Liver (tissue), 9 donors: ENCODE measurements around the gene ATP10B. TPM values are rescaled to one million over a fixed set of nuclear protein-coding genes. Genes with fewer than 3 reads are reported as not detected.

Source experiments
- DNase-seq: peaks from one replicate; pipeline ENCODE4 v3.0.0-alpha.2; 2017; ENCODE audit warnings: low spot score
- H3K27ac ChIP-seq, 2 donors: one replicate each; pipeline ENCODE4 v1.7.0; 2013; ENCODE audit warnings: inconsistent platforms in 2 of 2, low read length in 2 of 2, control low read depth in 1 of 2, low read depth in 1 of 2, mild to moderate bottlenecking in 1 of 2
- H3K27me3 ChIP-seq, 4 donors: one replicate each; pipeline versions ENCODE4 v1.6.1 to v1.7.0; 2013; ENCODE audit warnings: low read length in 3 of 4, inconsistent platforms in 1 of 4, mild to moderate bottlenecking in 1 of 4, moderate library complexity in 1 of 4; ENCODE audit not compliant: control insufficient read depth in 4 of 4, insufficient read depth in 4 of 4
- H3K36me3 ChIP-seq, 4 donors: one replicate each; pipeline versions ENCODE4 v1.6.1 to v1.7.0; 2013; ENCODE audit warnings: low read length in 3 of 4, mild to moderate bottlenecking in 3 of 4, low read depth in 1 of 4, moderate library complexity in 1 of 4; ENCODE audit not compliant: control insufficient read depth in 4 of 4, insufficient read depth in 3 of 4
- H3K4me1 ChIP-seq, 4 donors: one replicate each; pipeline versions ENCODE4 v1.6.1 to v1.7.0; 2013; ENCODE audit warnings: low read length in 3 of 4, mild to moderate bottlenecking in 3 of 4, moderate library complexity in 1 of 4; ENCODE audit not compliant: control insufficient read depth in 4 of 4, insufficient read depth in 4 of 4
- H3K4me3 ChIP-seq, 3 donors: one replicate each; pipeline versions ENCODE4 v1.6.1 to v1.7.0; 2013; ENCODE audit warnings: low read length in 3 of 3, control low read depth in 1 of 3, low read depth in 1 of 3, mild to moderate bottlenecking in 1 of 3
- H3K9ac ChIP-seq, 2 donors: one replicate each; pipeline ENCODE4 v1.7.0; 2013; ENCODE audit warnings: low read length in 2 of 2, mild to moderate bottlenecking in 2 of 2, moderate library complexity in 2 of 2, control low read depth in 1 of 2, low read depth in 1 of 2
- H3K9me3 ChIP-seq, 4 donors: one replicate each; pipeline versions ENCODE4 v1.6.1 to v1.7.0; 2013; ENCODE audit warnings: low read length in 3 of 4; ENCODE audit not compliant: control insufficient read depth in 4 of 4
- EGR1 ChIP-seq, 2 donors: IDR thresholded peaks; 2 replicates each; pipeline ENCODE4 v1.6.1; 2016 to 2018; ENCODE audit warnings: antibody characterized with exemption in 2 of 2, low read depth in 2 of 2
- FOXA1 ChIP-seq: IDR thresholded peaks from 2 replicates; pipeline ENCODE4 v1.6.1; 2016; ENCODE audit warnings: antibody characterized with exemption
- FOXA2 ChIP-seq: IDR thresholded peaks from 2 replicates; pipeline ENCODE4 v1.6.1; 2016; ENCODE audit warnings: antibody characterized with exemption
- GABPA ChIP-seq, 2 donors: IDR thresholded peaks in 1 of 2; conservative IDR thresholded peaks in 1 of 2; 2 replicates each; pipeline ENCODE4 v1.6.1; 2016; ENCODE audit warnings: antibody characterized with exemption in 2 of 2, mild to moderate bottlenecking in 1 of 2, moderate library complexity in 1 of 2
- HNF4A ChIP-seq, 2 donors: conservative IDR thresholded peaks; 2 replicates each; pipeline ENCODE4 v1.6.1; 2016; ENCODE audit warnings: antibody characterized with exemption in 2 of 2, mild to moderate bottlenecking in 2 of 2
- HNF4G ChIP-seq: IDR thresholded peaks from 2 replicates; pipeline ENCODE4 v1.6.1; 2016; ENCODE audit warnings: antibody characterized with exemption
- JUND ChIP-seq, 2 donors: IDR thresholded peaks; 2 replicates each; pipeline ENCODE4 v1.6.1; 2016; ENCODE audit warnings: antibody characterized with exemption in 2 of 2
- MAX ChIP-seq: IDR thresholded peaks from 2 replicates; pipeline ENCODE4 v1.6.1; 2016; ENCODE audit warnings: antibody characterized with exemption
- NR2F2 ChIP-seq: IDR thresholded peaks from 2 replicates; pipeline ENCODE4 v1.6.1; 2016; ENCODE audit warnings: antibody characterized with exemption
- RAD21 ChIP-seq, 2 donors: IDR thresholded peaks; 2 replicates each; pipeline ENCODE4 v1.6.1; 2016; ENCODE audit warnings: antibody characterized with exemption in 2 of 2, mild to moderate bottlenecking in 2 of 2
- REST ChIP-seq: IDR thresholded peaks from 2 replicates; pipeline ENCODE4 v1.6.1; 2016; ENCODE audit warnings: antibody characterized with exemption, mild to moderate bottlenecking
- RXRA ChIP-seq, 2 donors: IDR thresholded peaks; 2 replicates each; pipeline ENCODE4 v1.6.1; 2017 to 2018; ENCODE audit warnings: antibody characterized with exemption in 2 of 2, mild to moderate bottlenecking in 1 of 2
- SP1 ChIP-seq: IDR thresholded peaks from 2 replicates; pipeline ENCODE4 v1.6.1; 2018; ENCODE audit warnings: antibody characterized with exemption, mild to moderate bottlenecking
- TAF1 ChIP-seq: conservative IDR thresholded peaks from 2 replicates; pipeline ENCODE4 v1.6.1; 2016; ENCODE audit warnings: antibody characterized with exemption, mild to moderate bottlenecking
- YY1 ChIP-seq: IDR thresholded peaks from 2 replicates; pipeline ENCODE4 v1.6.1; 2016; ENCODE audit warnings: antibody characterized with exemption, mild to moderate bottlenecking
- ZBTB33 ChIP-seq: IDR thresholded peaks from 2 replicates; pipeline ENCODE4 v1.6.1; 2016; ENCODE audit warnings: antibody characterized with exemption
- WGBS: extraction: QIAGEN DNeasy Blood & Tissue Kit; methylation state at CpG from one replicate; pipeline ENCODE4 v1.1.7; 2013; 5-methylcytosine and 5-hydroxymethylcytosine counted together
- polyA plus RNA-seq, 2 donors: library from polyadenylated mRNA; stranded (reverse) in 1 of 2; unstranded in 1 of 2; fragments of 200-250 nt in 1 of 2; fragments of >200 nt in 1 of 2; fragmentation: Nextera tagmentation in 1 of 2; extraction: Ambion mirVana in 1 of 2; gene quantifications; one replicate each; pipeline versions ENCODE4 v1.2.1 to v1.2.3, GENCODE V29; 2013 to 2015
- total RNA-seq, 2 donors: library from RNA; depleted of rRNA; stranded (reverse); fragments of >200 nt; gene quantifications; one replicate each; pipeline ENCODE4 v1.2.3, GENCODE V29; 2014
- TF ChIP-seq, protein P1 (sequence below): fragments of 150-350 bp; IDR thresholded peaks from 2 replicates; pipeline ENCODE4 v1.5.1; 2017; ENCODE audit warnings: improper control_type of control experiment, low read depth, low read length; ENCODE audit not compliant: missing input control
- TF ChIP-seq, protein P2 (sequence below): IDR thresholded peaks from 2 replicates; pipeline ENCODE4 v1.6.1; 2016; ENCODE audit warnings: antibody characterized with exemption
- donor health status: healthy.
- donor health status: healthy.
- donor health status: healthy.
- donor health status: healthy.
- donor health status: healthy.

The ATP10B gene
- total and polyA plus RNA-seq, 4 donors: 0.05 to 0.67 (median 0.05) TPM; not detected in 1

DNA sequence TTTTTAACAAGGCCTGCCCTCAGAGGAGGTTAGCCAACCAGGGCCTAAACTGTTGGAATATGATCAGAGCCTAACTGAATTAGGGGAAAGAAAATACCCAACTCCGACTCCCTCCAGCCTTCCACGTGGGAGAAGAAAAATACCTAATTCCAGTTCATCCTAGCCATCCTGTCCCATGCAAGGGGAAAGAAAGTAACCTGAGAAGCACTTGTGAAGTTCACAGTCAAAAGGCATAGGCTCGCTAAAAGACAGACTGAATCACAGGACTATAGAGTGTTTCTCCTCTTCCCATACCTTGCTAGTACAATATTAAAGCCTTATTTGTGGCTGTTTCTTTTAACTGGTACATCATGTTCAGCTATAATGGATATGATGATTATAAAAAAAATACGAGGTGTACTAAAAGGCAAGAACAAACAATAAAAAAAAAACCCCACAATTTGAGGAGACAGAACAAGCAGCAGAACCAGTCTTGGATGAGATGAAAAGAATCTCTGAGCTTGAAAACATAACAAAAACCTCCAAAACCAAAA is 18.0 kb upstream of the ATP10B start:
- no peak overlapping the region for H3K27ac ChIP-seq
- H3K9me3 ChIP-seq: no peaks in the 10 kb centered on the region
- no peaks in the 10 kb centered on the region for H3K36me3 ChIP-seq
- H3K9ac ChIP-seq: no peak overlapping the region
- H3K4me1 ChIP-seq: no peaks in the 10 kb centered on the region
- H3K4me3 ChIP-seq: no peak overlapping the region
- DNase-seq: no peak
- 58% methylated on average over 4 of the region's 4 CpGs for WGBS
- no peaks in the 10 kb centered on the region for H3K27me3 ChIP-seq
- TF ChIP-seq HNF4A (conservative IDR thresholded peaks at IDR 0.05): no peak
- TF ChIP-seq, protein P1, sequence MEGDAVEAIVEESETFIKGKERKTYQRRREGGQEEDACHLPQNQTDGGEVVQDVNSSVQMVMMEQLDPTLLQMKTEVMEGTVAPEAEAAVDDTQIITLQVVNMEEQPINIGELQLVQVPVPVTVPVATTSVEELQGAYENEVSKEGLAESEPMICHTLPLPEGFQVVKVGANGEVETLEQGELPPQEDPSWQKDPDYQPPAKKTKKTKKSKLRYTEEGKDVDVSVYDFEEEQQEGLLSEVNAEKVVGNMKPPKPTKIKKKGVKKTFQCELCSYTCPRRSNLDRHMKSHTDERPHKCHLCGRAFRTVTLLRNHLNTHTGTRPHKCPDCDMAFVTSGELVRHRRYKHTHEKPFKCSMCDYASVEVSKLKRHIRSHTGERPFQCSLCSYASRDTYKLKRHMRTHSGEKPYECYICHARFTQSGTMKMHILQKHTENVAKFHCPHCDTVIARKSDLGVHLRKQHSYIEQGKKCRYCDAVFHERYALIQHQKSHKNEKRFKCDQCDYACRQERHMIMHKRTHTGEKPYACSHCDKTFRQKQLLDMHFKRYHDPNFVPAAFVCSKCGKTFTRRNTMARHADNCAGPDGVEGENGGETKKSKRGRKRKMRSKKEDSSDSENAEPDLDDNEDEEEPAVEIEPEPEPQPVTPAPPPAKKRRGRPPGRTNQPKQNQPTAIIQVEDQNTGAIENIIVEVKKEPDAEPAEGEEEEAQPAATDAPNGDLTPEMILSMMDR: no peak
- no peak for TF ChIP-seq YY1
- no peak for TF ChIP-seq JUND (IDR thresholded peaks at IDR 0.05)

- Histone ChIP-seq H3K27ac (no peak overlapping the region), H3K36me3 (no peaks in the 10 kb centered on the region), H3K4me1 (no peaks in the 10 kb centered on the region), H3K9ac (no peak overlapping the region), H3K27me3 (no peaks in the 10 kb centered on the region), H3K9me3 (no peaks in the 10 kb centered on the region), H3K4me3 (no peak overlapping the region)
- no peak for TF ChIP-seq HNF4G
- no peak for TF ChIP-seq JUND (IDR thresholded peaks at IDR 0.05)
- TF ChIP-seq HNF4A (conservative IDR thresholded peaks at IDR 0.05): no peak
- TF ChIP-seq EGR1 (IDR thresholded peaks at IDR 0.05; ENCODE audit: low read depth in 2 of 2): no peak
- no peak for TF ChIP-seq MAX
- TF ChIP-seq NR2F2: no peak
- no peak for TF ChIP-seq REST
- TF ChIP-seq FOXA1: no peak
- TF ChIP-seq TAF1: no peak
- TF ChIP-seq ZBTB33: no peak
- TF ChIP-seq GABPA (IDR thresholded peaks at IDR 0.05 in 1 of 2, conservative IDR thresholded peaks at IDR 0.05 in 1 of 2): no peak
- TF ChIP-seq SP1: no peak
- TF ChIP-seq, protein P2, sequence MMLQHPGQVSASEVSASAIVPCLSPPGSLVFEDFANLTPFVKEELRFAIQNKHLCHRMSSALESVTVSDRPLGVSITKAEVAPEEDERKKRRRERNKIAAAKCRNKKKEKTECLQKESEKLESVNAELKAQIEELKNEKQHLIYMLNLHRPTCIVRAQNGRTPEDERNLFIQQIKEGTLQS: no peak
- TF ChIP-seq, protein P1: no peak
- TF ChIP-seq RXRA (IDR thresholded peaks at IDR 0.05): no peak
- TF ChIP-seq FOXA2: no peak
- no peak for TF ChIP-seq RAD21 (IDR thresholded peaks at IDR 0.05)
- TF ChIP-seq YY1: no peak
- DNase-seq: no peak
- WGBS: 86% methylated on average over 6 of the region's 6 CpGs
Observed at GRCh38 chr5:160867976-160868375, 16.0 kb upstream of the ATP10B start.
